ENCODE data around the gene ZNF555. TPM values are rescaled to one million over a fixed set of nuclear protein-coding genes. Genes with fewer than 3 reads are reported as not detected.

The ZNF555 gene
- total RNA-seq, 4 donors from 2014 or later, result 2.6 to 6.4 (median 3.9) TPM

GRCh38 chr19:2805991-2806649 is 35.2 kb upstream of the ZNF555 start:
- Histone ChIP-seq H3K27me3 (no peaks in the 10 kb centered on the region), H3K9me3 (no peaks in the 10 kb centered on the region), H3K4me1 (peaks cover 0 to 6% (median 5%) of the 10 kb centered on the region in 4 donors), H3K27ac (no peak overlapping the region), H3K36me3 (peaks cover 0 to 9% (median 3%) of the 10 kb centered on the region in 4 donors), H3K4me3 (no peak overlapping the region)
- DNase-seq, result no peak
- no peak for TF ChIP-seq POLR2AphosphoS5 (IDR thresholded peaks at IDR 0.05)
- no peak for TF ChIP-seq POLR2A (IDR thresholded peaks at IDR 0.05)
- no peak for TF ChIP-seq EP300 (IDR thresholded peaks at IDR 0.05; ENCODE audit: low read depth)
- no peak for TF ChIP-seq CTCF (IDR thresholded peaks at IDR 0.05)
- in situ Hi-C loops (cut with MboI; ENCODE audit: low pct_ligation_motif_present in 1 of 4, low pct_unique_long_range_greater_than_20kb in 1 of 4, low sequenced_read_pairs in 3 of 4) (no loop called here), intact Hi-C loops (cut with DNase I; ENCODE audit: low total_unique reads) (no loop called here)
- 96 to 100% methylated on average over 5 to 21 of the region's 23 CpGs for WGBS, 2 donors (ENCODE audit: low coverage in 1 of 2)

GRCh38 chr19:2806736-2807378 is 34.4 kb upstream of the ZNF555 start:
- Histone ChIP-seq H3K9me3 (no peaks in the 10 kb centered on the region), H3K27ac (no peak overlapping the region), H3K36me3 (peaks cover 0 to 9% (median 3%) of the 10 kb centered on the region in 4 donors), H3K4me1 (peaks cover 0 to 11% (median 7%) of the 10 kb centered on the region in 4 donors), H3K4me3 (no peak overlapping the region), H3K27me3 (no peaks in the 10 kb centered on the region)
- intact Hi-C loops (cut with DNase I; ENCODE audit: low total_unique reads), result no loop called here
- WGBS, 2 donors (ENCODE audit: low coverage in 1 of 2), result 94% methylated on average over 34 of the region's 34 CpGs; no CpG with 5 or more reads in 1 of the 2 donors
- in situ Hi-C loops (cut with MboI; ENCODE audit: low pct_ligation_motif_present in 1 of 4, low pct_unique_long_range_greater_than_20kb in 1 of 4, low sequenced_read_pairs in 3 of 4), result no loop called here
- DNase-seq, result no peak
- TF ChIP-seq POLR2A (IDR thresholded peaks at IDR 0.05), result no peak
- no peak for TF ChIP-seq EP300 (IDR thresholded peaks at IDR 0.05; ENCODE audit: low read depth)
- TF ChIP-seq POLR2AphosphoS5 (IDR thresholded peaks at IDR 0.05), result no peak
- no peak for TF ChIP-seq CTCF (IDR thresholded peaks at IDR 0.05)

- in situ Hi-C loops (cut with MboI; ENCODE audit: low pct_ligation_motif_present in 1 of 4, low pct_unique_long_range_greater_than_20kb in 1 of 4, low sequenced_read_pairs in 3 of 4), result no loop called here
- no peak for DNase-seq
- Histone ChIP-seq H3K36me3 (peaks cover 0 to 9% (median 3%) of the 10 kb centered on the region in 4 donors), H3K27me3 (no peaks in the 10 kb centered on the region), H3K4me1 (peaks cover 0 to 18% (median 14%) of the 10 kb centered on the region in 4 donors), H3K9me3 (no peaks in the 10 kb centered on the region), H3K27ac (no peak overlapping the region), H3K4me3 (no peak overlapping the region)
- intact Hi-C loops (cut with DNase I; ENCODE audit: low total_unique reads), result no loop called here
- no peak for TF ChIP-seq POLR2AphosphoS5 (IDR thresholded peaks at IDR 0.05)
- no peak for TF ChIP-seq EP300 (IDR thresholded peaks at IDR 0.05; ENCODE audit: low read depth)
- TF ChIP-seq CTCF (IDR thresholded peaks at IDR 0.05), result no peak
- TF ChIP-seq POLR2A (IDR thresholded peaks at IDR 0.05), result no peak
- WGBS, 2 donors (ENCODE audit: low coverage in 1 of 2), result 95% methylated on average over 55 of the region's 56 CpGs; no CpG with 5 or more reads in 1 of the 2 donors
Observed at GRCh38 chr19:2807379-2808128, 33.7 kb upstream of the ZNF555 start.

All from transverse colon (tissue), 4 donors.